NCI-H1092 (cell line): Measurements from ENCODE around the gene ATG2A.

ENCODE experiments used
- DNase-seq: peaks from one replicate; lab custom pipeline; 2025; lab: John Stamatoyannopoulos, UW

Gene ATG2A

GRCh38 chr11:64923944-64924909, 7.2 kb upstream of the ATG2A start, which contains the start of gene PPP2R5B:
PPP2R5B (plus strand) TSS chr11:64924689; CDS start chr11:64925735, 1,046 bp downstream.
- DNase-seq, result peak; percentile 54

- DNase-seq, result no peak
These were observed 6.2 kb upstream of the ATG2A start for GRCh38 chr11:64923151-64923661.

DNA sequence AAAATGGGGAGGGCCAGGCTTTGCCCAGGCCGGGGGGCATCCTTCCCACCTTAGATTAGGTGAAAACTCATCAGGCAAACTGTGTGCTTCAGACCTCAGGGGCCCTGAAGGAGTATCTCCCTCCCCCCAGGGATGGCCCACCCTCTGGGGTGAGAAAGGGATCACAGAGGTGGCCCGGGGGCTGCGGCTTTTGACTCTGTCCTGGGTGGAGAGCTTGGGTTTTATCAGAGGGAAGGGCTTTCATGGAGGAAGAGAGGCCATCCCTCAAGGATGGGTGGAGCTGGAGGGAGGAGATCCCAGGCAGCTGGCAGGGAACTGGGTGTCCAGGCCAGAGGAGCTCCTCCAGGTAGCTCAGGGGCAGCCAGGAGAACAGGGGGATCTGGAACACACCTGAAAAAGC, 4.4 kb upstream of the ATG2A start:
- no peak for DNase-seq

GRCh38 chr11:64920124-64920523, 3.1 kb upstream of the ATG2A start:
- no peak for DNase-seq

DNA sequence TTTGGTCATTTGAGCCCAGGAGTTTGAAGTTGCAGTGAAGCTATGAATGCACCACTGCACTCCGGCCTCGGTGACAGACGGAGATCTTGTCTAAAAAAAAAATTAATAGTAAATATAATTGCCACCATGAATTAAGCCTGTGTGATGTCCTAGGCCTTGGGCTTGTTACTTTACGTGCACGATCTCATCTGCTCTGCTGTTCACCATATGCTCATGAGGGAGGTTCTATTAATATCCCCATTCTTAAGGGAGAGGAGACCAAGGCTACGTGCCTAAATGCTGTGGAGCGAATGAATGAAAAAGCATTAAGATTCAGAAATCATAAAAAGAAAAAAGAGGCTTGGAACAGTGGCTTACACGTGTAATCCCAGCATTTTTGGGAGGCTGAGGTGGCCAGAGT, 2.6 kb upstream of the ATG2A start:
- no peak for DNase-seq

GRCh38 chr11:64918017-64918416, 1.0 kb upstream of the ATG2A start:
- no peak for DNase-seq

DNA sequence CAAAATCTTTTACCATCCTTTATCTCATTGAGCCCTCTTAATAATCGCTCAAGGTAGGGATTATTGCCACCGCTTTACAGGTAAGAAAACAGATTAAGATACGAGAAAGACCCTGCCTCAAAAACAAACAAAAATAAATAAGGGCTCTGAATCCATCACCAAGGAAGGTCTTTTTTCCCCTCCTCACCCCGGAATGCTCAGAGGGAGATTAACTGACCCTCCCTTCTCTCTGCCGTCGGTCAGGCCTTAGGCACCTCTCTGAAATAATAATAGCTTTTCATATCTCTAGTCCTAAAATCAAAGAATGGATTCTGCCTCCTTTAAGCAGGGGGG, 620 bp upstream of the ATG2A start:
- no peak for DNase-seq

DNA sequence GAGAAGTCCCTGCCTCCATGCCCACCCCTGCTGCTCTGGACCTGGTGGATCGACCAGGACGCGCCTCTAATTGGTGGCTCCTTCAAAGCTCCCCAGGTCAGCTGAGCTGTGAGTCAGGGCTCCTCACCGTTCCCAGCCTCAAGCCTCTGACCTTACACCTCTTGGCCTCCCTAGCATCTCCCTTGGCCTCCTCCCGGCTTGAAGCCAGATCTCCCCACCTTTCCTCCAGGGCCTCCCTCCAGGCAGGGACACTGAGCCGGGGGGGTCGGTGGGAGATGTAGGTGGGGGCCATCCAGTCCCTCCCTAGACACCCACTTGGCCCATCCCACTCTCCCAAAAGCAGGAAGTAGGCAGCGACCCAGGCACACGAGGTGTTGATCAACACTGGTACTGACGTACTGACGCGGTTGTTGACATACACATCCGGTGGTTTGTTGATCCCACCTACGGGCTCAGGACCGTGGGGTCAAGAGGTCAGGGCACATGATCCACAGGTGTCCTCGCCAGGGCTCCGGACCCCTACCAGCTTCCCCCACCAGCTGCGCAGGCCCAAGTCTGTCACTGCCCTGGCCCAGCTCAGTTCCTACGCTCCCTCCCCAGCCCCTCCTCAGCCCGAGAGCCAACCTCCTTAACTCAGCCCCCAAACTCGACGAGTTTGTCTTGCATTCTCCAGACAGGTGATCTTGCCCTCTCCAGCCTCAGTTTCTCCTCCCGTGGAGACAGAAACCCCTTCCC, 802 bp downstream of the ATG2A start:
- no peak for DNase-seq

- no peak for DNase-seq
These were observed 1.6 kb downstream of the ATG2A start for GRCh38 chr11:64915376-64915887.

DNA sequence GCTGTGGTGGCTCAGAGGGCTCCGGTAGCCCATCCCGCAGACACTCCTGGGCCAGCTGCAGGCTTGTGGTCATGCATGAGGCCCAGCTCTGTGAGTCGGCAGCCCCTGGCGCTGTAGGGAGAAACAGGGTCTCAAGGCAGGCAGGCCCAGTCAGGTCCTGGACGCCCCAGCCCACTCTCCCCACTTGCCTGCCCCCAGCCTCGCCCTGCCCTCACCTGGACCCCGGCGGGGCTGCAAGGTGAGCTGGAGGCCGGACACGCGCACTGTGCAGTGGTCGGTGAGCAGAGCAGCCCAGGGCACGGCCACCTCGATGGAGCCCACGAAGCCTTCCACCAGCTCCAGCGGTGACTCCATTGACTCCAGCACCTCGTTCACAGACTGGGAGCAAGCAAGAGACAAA, 2.9 kb downstream of the ATG2A start:
- DNase-seq, result no peak

DNA sequence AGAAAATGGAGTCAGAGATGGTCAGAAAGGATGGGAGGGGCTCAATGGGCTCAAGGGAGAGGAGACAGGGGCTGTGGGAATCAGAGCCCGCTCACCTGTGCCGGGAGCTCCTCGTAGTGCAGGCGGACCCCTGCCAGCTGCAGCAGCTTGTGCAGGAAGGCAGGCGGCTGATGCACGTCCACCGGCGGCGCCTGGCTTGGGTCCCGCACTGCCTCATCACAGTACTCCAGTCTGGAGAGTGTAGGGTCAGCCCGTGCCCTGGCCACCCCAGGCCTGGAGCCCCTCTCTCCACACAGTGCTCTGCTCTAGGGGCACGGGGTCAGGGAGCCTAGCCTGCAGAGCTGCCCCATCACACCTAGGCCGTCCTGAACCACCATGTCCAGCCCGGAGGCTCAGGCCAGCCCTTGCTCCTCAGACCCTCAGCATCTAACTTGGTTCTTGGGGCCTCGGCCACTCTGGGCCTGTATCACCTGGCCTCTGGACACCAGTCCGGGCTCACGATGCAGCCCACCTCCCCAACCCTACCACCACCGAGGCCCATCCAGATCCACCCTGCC, 3.8 kb downstream of the ATG2A start:
- DNase-seq, result no peak

GRCh38 chr11:64911689-64912088, 5.3 kb downstream of the ATG2A start:
- DNase-seq, result no peak

DNA sequence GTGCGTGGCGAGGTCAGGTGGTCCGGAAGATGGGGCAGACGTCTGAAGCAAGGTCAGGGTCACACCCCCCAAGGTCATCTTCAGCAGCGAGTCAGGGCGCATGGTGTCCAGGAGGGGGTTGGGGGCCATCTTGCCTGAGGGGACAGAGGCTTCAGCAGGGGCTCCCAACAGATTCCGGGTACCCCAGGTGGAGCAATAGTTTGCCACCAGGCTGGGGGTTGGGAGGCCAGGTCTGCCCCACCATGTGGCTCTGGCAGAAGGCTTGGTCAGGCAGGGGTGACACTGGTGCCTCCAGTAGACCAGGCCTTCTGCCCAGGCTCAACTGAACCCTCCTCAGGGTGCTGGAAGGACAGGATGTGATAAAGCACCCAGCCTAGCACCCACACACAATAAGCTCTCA, 5.9 kb downstream of the ATG2A start:
- DNase-seq, result no peak

DNA sequence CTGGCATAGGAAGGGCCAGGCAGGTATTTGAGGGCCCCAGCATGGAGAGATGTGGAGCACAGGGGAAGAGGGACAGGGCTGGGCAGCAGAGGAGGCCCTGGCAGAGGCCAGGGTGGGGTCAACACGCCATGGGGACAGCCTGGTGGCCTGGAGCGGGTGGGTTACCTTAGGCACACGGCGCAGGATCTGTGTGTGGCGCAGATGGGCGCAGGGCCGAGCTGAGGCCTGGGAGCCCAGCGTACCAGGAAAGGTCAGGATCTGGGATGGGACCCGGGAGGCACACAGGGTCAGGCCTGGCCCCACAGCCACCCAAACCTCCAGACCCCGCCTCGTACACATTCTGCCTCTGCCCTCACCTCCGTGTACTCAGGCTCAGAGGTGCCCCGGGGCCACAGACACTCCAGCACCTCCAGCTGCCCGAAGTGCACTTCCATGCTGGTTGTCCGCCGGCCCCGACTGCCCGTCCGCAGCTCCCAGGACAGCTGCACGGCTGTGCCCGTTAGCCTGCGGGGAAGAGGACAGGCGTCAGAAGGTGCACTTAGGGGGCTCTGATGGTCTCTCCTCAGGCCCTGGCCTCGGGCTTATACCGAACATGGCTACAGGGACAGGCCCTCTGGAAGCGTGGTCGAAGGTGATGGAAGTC, 6.4 kb downstream of the ATG2A start:
- DNase-seq, result no peak

DNA sequence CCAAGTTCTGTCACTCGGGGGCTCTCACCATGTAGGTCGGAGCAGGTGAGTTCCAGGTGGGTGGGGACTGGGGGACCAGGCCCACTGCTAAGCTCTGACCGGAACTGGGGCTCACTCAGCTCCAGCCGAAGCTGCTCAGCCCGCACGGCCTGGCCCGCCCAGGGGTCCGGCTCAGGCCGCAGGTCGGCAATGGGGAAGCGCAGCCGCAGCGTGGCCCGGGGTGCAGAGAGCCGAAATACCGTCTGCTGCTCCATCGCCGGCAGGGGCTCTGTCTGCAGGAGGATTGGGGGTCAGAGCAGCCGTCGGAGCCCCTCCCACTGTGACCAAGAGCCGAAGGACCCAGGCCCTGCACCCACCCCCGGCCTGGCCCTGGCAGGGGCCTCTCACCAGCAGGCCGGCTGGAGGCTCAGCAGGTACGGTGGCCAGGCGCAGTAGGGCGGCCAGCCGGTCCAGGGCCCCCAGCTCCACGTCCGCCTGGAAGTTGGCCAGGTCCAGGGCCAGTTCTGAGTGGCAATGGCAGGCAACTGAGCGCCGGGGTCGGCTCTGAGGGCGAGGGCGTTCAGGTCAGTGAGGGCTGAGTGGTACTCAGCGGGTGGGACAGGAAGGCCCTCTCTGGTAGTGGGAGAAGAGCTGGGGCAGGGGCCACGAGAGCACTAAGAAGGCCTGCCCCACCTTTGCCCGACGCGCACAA, 7.2 kb downstream of the ATG2A start:
- no peak for DNase-seq

GRCh38 chr11:64908766-64909165, 8.2 kb downstream of the ATG2A start:
- DNase-seq, result no peak

DNA sequence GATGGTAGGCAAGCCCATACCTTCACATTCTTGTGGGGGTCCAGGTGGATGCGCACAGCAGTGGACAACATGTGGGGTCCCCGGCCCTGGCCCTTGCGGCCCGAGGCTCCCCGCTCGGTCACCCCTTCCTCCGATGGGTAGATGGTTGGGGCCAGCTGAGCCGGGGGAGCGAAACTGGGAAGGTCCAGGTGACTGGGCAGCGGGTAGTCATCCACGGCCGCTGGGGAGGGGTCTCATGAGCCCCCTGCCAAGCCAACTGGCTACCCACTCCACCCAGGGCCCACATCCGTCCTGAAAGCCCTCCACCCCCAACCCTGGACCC, 10.7 kb downstream of the ATG2A start:
- DNase-seq, result no peak

DNA sequence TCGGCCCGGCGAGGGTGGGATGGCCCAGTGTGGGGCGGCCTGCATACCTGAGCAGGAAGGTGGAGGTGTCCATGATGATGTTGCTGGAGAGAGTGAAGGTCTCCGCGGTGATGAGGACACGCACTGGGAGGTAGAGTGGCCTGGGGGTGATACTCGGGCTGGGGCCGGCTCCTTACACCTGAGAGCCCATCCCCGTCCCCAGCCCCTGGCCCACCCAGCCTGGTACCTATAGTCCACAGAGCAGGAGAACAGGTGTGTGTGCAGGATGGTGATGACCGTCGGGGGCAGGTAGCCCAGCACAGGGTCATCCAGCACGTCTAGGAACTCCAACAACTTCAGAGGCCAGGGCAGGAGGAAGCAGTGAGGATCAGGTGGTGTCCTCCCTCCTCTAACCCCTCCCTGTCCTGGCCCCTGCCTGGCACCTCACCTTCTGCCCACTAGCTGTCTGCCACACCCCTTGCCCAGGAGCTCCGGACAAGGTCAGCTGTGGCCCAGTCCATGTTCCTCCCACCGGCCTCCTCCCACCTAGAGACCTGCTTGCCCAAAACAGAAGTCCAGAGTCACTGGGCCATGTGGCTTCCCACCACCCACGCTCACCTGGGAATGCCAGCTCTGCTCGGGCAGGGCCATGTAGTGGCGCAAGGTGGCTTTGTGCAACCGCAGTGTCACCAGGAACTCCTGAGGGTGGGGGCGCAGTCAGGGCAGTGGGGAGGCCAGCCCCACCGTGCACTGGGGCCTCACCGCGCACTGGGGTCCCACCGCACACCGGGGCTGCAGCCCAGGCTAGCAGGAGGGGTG, 11.3 kb downstream of the ATG2A start:
- no peak for DNase-seq

DNA sequence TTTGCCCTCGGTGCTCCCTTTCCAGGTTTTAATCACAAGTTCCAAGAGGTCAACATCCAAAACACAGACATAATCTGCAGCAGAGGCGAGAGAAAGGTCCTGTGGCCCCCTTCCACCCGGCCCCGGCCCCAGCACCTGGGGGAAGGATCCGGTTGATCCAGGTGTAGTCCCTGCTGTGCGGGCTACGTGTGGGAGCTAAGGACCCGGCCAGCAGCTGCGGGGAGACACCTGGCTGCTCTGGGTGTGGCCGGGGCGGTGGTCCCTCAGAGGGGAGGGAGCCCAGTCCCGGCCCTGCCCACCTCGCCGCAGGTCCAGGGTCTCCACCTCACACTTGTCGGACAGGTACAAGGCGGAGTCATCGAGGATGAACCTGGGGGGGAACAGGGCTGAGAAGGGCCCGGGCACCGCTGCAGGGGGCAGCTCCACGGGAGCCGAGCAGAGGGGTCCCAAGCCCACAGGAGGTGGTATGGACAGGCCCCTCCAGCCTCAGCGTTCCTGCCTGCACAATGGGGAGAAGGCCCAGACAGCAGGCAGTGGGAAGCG, 13.6 kb downstream of the ATG2A start:
- no peak for DNase-seq

DNA sequence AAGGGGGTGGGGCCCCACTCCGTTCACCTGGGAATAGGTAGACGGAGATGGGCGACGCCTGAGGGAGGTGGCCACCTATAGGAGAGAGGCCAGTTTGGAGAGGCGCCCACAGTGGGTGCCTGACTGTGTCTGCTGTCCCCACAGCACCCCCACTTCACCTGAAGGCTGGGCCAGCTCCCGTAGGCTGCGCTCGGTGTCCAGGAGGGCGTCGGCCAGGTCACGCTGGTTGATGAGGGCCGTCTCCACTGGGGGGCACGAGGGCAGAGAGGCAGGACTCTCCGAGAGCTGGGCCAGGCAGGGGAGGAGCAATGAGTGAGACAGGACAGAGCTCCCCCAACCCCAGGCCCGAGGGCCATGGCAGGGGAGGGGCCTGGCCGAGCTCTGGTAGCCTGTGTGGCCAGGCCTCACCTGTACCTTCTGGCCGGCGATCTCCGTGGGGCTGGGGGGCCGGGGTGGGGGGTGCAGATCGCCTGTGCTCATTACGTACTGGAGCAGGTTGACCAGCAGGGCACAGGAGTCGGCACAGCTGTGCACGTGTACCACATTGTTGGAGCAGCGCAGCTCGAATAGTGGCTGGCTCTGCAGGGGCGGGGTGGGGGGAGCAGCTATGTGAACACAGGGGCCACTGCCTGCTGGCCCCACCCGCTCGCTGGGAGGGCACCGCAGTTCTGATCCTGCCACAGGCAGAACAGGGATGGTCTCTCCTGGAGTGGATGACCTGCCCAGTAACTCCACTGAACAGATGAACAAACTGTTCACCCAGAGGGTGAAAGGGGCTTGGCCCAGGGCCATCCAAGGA, 14.7 kb downstream of the ATG2A start:
- DNase-seq, result no peak
